HG02571 (cell line): ENCODE data around the gene TP53RK.
"Not testable (repeated sequence)": the region's sequence is repeated elsewhere in the genome, so short reads cannot be mapped to it uniquely, and the experiment has no call there.

ENCODE experiments used
- ATAC-seq: cut with Tn5 transposase; IDR thresholded peaks from one replicate; pipeline ENCODE4 v1.9.1; 2021; ENCODE audit warnings: mild to moderate bottlenecking, moderate library complexity; ENCODE audit not compliant: unreplicated experiment

The TP53RK gene

GRCh38 chr20:46683939-46684750 is 5.1 kb downstream of the TP53RK start:
- ATAC-seq = no peak

- ATAC-seq = no peak
Measured at GRCh38 chr20:46683668-46683938, 5.6 kb downstream of the TP53RK start.

- ATAC-seq = no peak
Measured at GRCh38 chr20:46683011-46683667, 6.1 kb downstream of the TP53RK start.

- ATAC-seq = no peak
Measured at GRCh38 chr20:46682063-46682821, 7.0 kb downstream of the TP53RK start.

GRCh38 chr20:46681032-46681854 is 8.0 kb downstream of the TP53RK start:
- ATAC-seq = no peak

- no peak for ATAC-seq
Measured at GRCh38 chr20:46680684-46681031, 8.6 kb downstream of the TP53RK start.

GRCh38 chr20:46678516-46678915 is 10.7 kb downstream of the TP53RK start:
- no peak for ATAC-seq

- no peak for ATAC-seq
Measured at GRCh38 chr20:46677608-46678007, 11.6 kb downstream of the TP53RK start.

GRCh38 chr20:46676649-46677316 is 12.5 kb downstream of the TP53RK start:
- not testable (repeated sequence) for ATAC-seq

- no peak for ATAC-seq
Measured at GRCh38 chr20:46674253-46675083, 14.8 kb downstream of the TP53RK start.

GRCh38 chr20:46673394-46674252 is 15.6 kb downstream of the TP53RK start:
- no peak for ATAC-seq

GRCh38 chr20:46672543-46673148 is 16.6 kb downstream of the TP53RK start:
- ATAC-seq = no peak

GRCh38 chr20:46671866-46672542 is 17.2 kb downstream of the TP53RK start:
- ATAC-seq = no peak

- ATAC-seq = no peak
Measured at GRCh38 chr20:46670585-46671584, 18.4 kb downstream of the TP53RK start.

- ATAC-seq = no peak
Measured at GRCh38 chr20:46670228-46670584, 19.0 kb downstream of the TP53RK start.

GRCh38 chr20:46666818-46667515 is 22.3 kb downstream of the TP53RK start:
- ATAC-seq = no peak
